ENCODE measurements around the gene GRID2IP. TPM values are rescaled to one million over a fixed set of nuclear protein-coding genes. Genes with fewer than 3 reads are reported as not detected.

Gene GRID2IP
- total and polyA plus RNA-seq, 2 donors = 0.13 to 0.32 TPM

GRCh38 chr7:6546498-6547251 lies 4.6 kb downstream of the GRID2IP start:
- Histone ChIP-seq H3K36me3 (ENCODE audit: insufficient read depth) (no peaks in the 10 kb centered on the region), H3K4me3 (ENCODE audit: low read depth, low read length) (no peak overlapping the region), H3K4me1 (ENCODE audit: insufficient read depth) (no peaks in the 10 kb centered on the region), H3K27ac (ENCODE audit: low read depth) (no peak overlapping the region)
- 72% methylated on average over 11 of the region's 12 CpGs for WGBS
- DNase-seq (ENCODE audit: extremely low spot score) = no peak

- H3K36me3 ChIP-seq (ENCODE audit: insufficient read depth) = no peaks in the 10 kb centered on the region
- H3K4me1 ChIP-seq (ENCODE audit: insufficient read depth) = no peaks in the 10 kb centered on the region
- no peak overlapping the region for H3K27ac ChIP-seq (ENCODE audit: low read depth)
- WGBS = 83% methylated on average over 22 of the region's 22 CpGs
- H3K4me3 ChIP-seq (ENCODE audit: low read depth, low read length) = no peak overlapping the region
- no peak for DNase-seq (ENCODE audit: extremely low spot score)
Observed at GRCh38 chr7:6545398-6546126, 5.7 kb downstream of the GRID2IP start.

GRCh38 chr7:6542368-6542767 lies 8.9 kb downstream of the GRID2IP start:
- no peak for DNase-seq (ENCODE audit: extremely low spot score)
- H3K4me3 ChIP-seq (ENCODE audit: low read depth, low read length) = no peak overlapping the region
- H3K27ac ChIP-seq (ENCODE audit: low read depth) = no peak overlapping the region
- 83% methylated on average over 1 of the region's 1 CpG for WGBS
- no peaks in the 10 kb centered on the region for H3K36me3 ChIP-seq (ENCODE audit: insufficient read depth)
- H3K4me1 ChIP-seq (ENCODE audit: insufficient read depth) = no peaks in the 10 kb centered on the region

- no peak overlapping the region for H3K27ac ChIP-seq (ENCODE audit: low read depth)
- H3K36me3 ChIP-seq (ENCODE audit: insufficient read depth) = no peaks in the 10 kb centered on the region
- WGBS = 1% methylated on average over 56 of the region's 56 CpGs
- DNase-seq (ENCODE audit: extremely low spot score) = no peak
- H3K4me3 ChIP-seq (ENCODE audit: low read depth, low read length) = peak overlapping the region; percentile 24
- no peaks in the 10 kb centered on the region for H3K4me1 ChIP-seq (ENCODE audit: insufficient read depth)
Observed at GRCh38 chr7:6536262-6537260, 14.7 kb downstream of the GRID2IP start.

- no peak overlapping the region for H3K4me3 ChIP-seq (ENCODE audit: low read depth, low read length)
- H3K36me3 ChIP-seq (ENCODE audit: insufficient read depth) = no peaks in the 10 kb centered on the region
- H3K4me1 ChIP-seq (ENCODE audit: insufficient read depth) = no peaks in the 10 kb centered on the region
- WGBS = 39% methylated on average over 12 of the region's 12 CpGs
- no peak for DNase-seq (ENCODE audit: extremely low spot score)
- no peak overlapping the region for H3K27ac ChIP-seq (ENCODE audit: low read depth)
Observed at GRCh38 chr7:6533893-6534495, 17.3 kb downstream of the GRID2IP start.

- Histone ChIP-seq H3K4me1 (ENCODE audit: insufficient read depth) (no peaks in the 10 kb centered on the region), H3K27ac (ENCODE audit: low read depth) (no peak overlapping the region), H3K4me3 (ENCODE audit: low read depth, low read length) (no peak overlapping the region), H3K36me3 (ENCODE audit: insufficient read depth) (no peaks in the 10 kb centered on the region)
- no peak for DNase-seq (ENCODE audit: extremely low spot score)
- 54% methylated on average over 7 of the region's 7 CpGs for WGBS
Observed at GRCh38 chr7:6532516-6532915, 18.7 kb downstream of the GRID2IP start.

GRCh38 chr7:6531492-6532279 lies 19.6 kb downstream of the GRID2IP start:
- no peaks in the 10 kb centered on the region for H3K36me3 ChIP-seq (ENCODE audit: insufficient read depth)
- no peak for DNase-seq (ENCODE audit: extremely low spot score)
- no peak overlapping the region for H3K4me3 ChIP-seq (ENCODE audit: low read depth, low read length)
- H3K4me1 ChIP-seq (ENCODE audit: insufficient read depth) = no peaks in the 10 kb centered on the region
- 33% methylated on average over 19 of the region's 19 CpGs for WGBS
- no peak overlapping the region for H3K27ac ChIP-seq (ENCODE audit: low read depth)

GRCh38 chr7:6530626-6531491 lies 20.4 kb downstream of the GRID2IP start:
- DNase-seq (ENCODE audit: extremely low spot score) = no peak
- no peaks in the 10 kb centered on the region for H3K36me3 ChIP-seq (ENCODE audit: insufficient read depth)
- no peak overlapping the region for H3K27ac ChIP-seq (ENCODE audit: low read depth)
- H3K4me3 ChIP-seq (ENCODE audit: low read depth, low read length) = peak overlapping the region; percentile 14
- 1% methylated on average over 74 of the region's 74 CpGs for WGBS
- H3K4me1 ChIP-seq (ENCODE audit: insufficient read depth) = no peaks in the 10 kb centered on the region

- WGBS = 57% methylated on average over 6 of the region's 6 CpGs
Observed at GRCh38 chr7:6529643-6530042, 21.6 kb downstream of the GRID2IP start.

GRCh38 chr7:6528401-6529130 lies 22.7 kb downstream of the GRID2IP start:
- H3K27ac ChIP-seq (ENCODE audit: low read depth) = no peak overlapping the region
- no peak for DNase-seq (ENCODE audit: extremely low spot score)
- WGBS = 78% methylated on average over 13 of the region's 13 CpGs
- no peak overlapping the region for H3K4me3 ChIP-seq (ENCODE audit: low read depth, low read length)
- H3K4me1 ChIP-seq (ENCODE audit: insufficient read depth) = no peaks in the 10 kb centered on the region
- no peaks in the 10 kb centered on the region for H3K36me3 ChIP-seq (ENCODE audit: insufficient read depth)

More at GRCh38 chr7:6529643-6530042, 21.6 kb downstream of the GRID2IP start:
- no peak for DNase-seq (ENCODE audit: extremely low spot score)
- Histone ChIP-seq H3K4me3 (ENCODE audit: low read depth, low read length) (no peak overlapping the region), H3K4me1 (ENCODE audit: insufficient read depth) (no peaks in the 10 kb centered on the region), H3K36me3 (ENCODE audit: insufficient read depth) (no peaks in the 10 kb centered on the region), H3K27ac (ENCODE audit: low read depth) (no peak overlapping the region)

- Histone ChIP-seq H3K27ac (ENCODE audit: low read depth) (no peak overlapping the region), H3K36me3 (ENCODE audit: insufficient read depth) (no peaks in the 10 kb centered on the region), H3K4me3 (ENCODE audit: low read depth, low read length) (peak overlapping the region; percentile 25), H3K4me1 (ENCODE audit: insufficient read depth) (no peaks in the 10 kb centered on the region)
- DNase-seq (ENCODE audit: extremely low spot score) = no peak
- 30% methylated on average over 12 of the region's 12 CpGs for WGBS
Observed at GRCh38 chr7:6526997-6527378, 24.3 kb downstream of the GRID2IP start.

Measured in urinary bladder (tissue), 4 donors.